WTC11 (cell line): ENCODE results near the gene CCDC92. TPM values are rescaled to one million over a fixed set of nuclear protein-coding genes. Genes with fewer than 3 reads are reported as not detected.

Source experiments
- ATAC-seq: fragments of 200-7000 bp; cut with Tn5 transposase; 2 replicates; pipeline ENCODE4 v1.10.0; 2021; ENCODE audit warnings: mild to moderate bottlenecking, moderate library complexity
- CTCF ChIA-PET: fragments of 300-600 bp; sonication (Branson Sonifier 250); formaldehyde crosslinking; loops from one replicate; lab custom pipeline; 2021; ENCODE audit warnings: antibody characterized with exemption; lab: Charles Lee
- POLR2A ChIA-PET: fragments of 350-600 bp; sonication (Branson Sonifier 250); formaldehyde crosslinking; loops from one replicate; lab custom pipeline; 2021; ENCODE audit warnings: antibody characterized with exemption; lab: Charles Lee
- DNase-seq: peaks from one replicate; pipeline ENCODE4 v3.0.0; 2021; ENCODE audit warnings: low spot score
- H3K27ac Mint-ChIP-seq: 2 replicates; pipeline ENCODE4 v1.8.0; 2021; ENCODE audit warnings: mixed read lengths
- H3K27me3 Mint-ChIP-seq: 2 replicates; pipeline ENCODE4 v1.8.0; 2021; ENCODE audit warnings: low read depth, mild to moderate bottlenecking, moderate library complexity, mixed read lengths
- H3K36me3 Mint-ChIP-seq: 2 replicates; pipeline ENCODE4 v1.8.0; 2021; ENCODE audit warnings: mixed read lengths
- H3K4me1 Mint-ChIP-seq: 2 replicates; pipeline ENCODE4 v1.8.0; 2022; ENCODE audit warnings: mixed read lengths
- H3K4me3 Mint-ChIP-seq: 2 replicates; pipeline ENCODE4 v1.8.0; 2021; ENCODE audit warnings: mild to moderate bottlenecking, moderate library complexity, mixed read lengths
- H3K9me3 Mint-ChIP-seq: 2 replicates; pipeline ENCODE4 v1.8.0; 2021; ENCODE audit warnings: mixed read lengths
- AFF4 ChIP-seq: sonication (generic); formaldehyde crosslinking; IDR thresholded peaks from 2 replicates; pipeline ENCODE4 v1.8.1; 2023; ENCODE audit warnings: mild to moderate bottlenecking, missing genetic modification reagents, borderline replicate concordance
- ATF6 ChIP-seq: sonication (generic); formaldehyde crosslinking; IDR thresholded peaks from 2 replicates; pipeline ENCODE4 v1.8.1; 2023; ENCODE audit warnings: mild to moderate bottlenecking, missing genetic modification reagents
- E2F1 ChIP-seq: sonication (generic); formaldehyde crosslinking; IDR thresholded peaks from 2 replicates; pipeline ENCODE4 v1.8.0; 2022; ENCODE audit warnings: mild to moderate bottlenecking, missing genetic modification reagents
- FOXP4 ChIP-seq: sonication (generic); formaldehyde crosslinking; IDR thresholded peaks from 2 replicates; pipeline ENCODE4 v1.8.0; 2022; ENCODE audit warnings: mild to moderate bottlenecking, missing genetic modification reagents
- GRHL2 ChIP-seq: fragments of 250-450 bp; sonication (Bioruptor Pico); IDR thresholded peaks from 2 replicates; pipeline ENCODE4 v1.8.0; 2022; ENCODE audit warnings: mild to moderate bottlenecking, moderate library complexity; ENCODE audit not compliant: insufficient replicate concordance, severe bottlenecking
- GTF2I ChIP-seq: fragments of 250-450 bp; sonication (Bioruptor Pico); conservative IDR thresholded peaks from 2 replicates; pipeline ENCODE4 v1.4.0; 2021; ENCODE audit warnings: mild to moderate bottlenecking
- NR1H2 ChIP-seq: sonication (generic); formaldehyde crosslinking; IDR thresholded peaks from 2 replicates; pipeline ENCODE4 v1.9.0; 2021; ENCODE audit warnings: mild to moderate bottlenecking, moderate library complexity, missing genetic modification reagents
- RORB ChIP-seq: fragments of 250-450 bp; sonication (Bioruptor Pico); IDR thresholded peaks from 2 replicates; pipeline ENCODE4 v1.9.0; 2021; ENCODE audit warnings: mild to moderate bottlenecking
- USF1 ChIP-seq: sonication (generic); formaldehyde crosslinking; IDR thresholded peaks from 2 replicates; pipeline ENCODE4 v1.8.0; 2022; ENCODE audit warnings: mild to moderate bottlenecking, missing genetic modification reagents
- ZMAT4 ChIP-seq: fragments of 250-450 bp; sonication (Bioruptor Pico); IDR thresholded peaks from 2 replicates; pipeline ENCODE4 v1.9.0; 2021; ENCODE audit warnings: mild to moderate bottlenecking
- ZNF121 ChIP-seq: sonication (generic); formaldehyde crosslinking; IDR thresholded peaks from 2 replicates; pipeline ENCODE4 v1.8.0; 2023; ENCODE audit warnings: missing genetic modification reagents
- ZNF138 ChIP-seq: sonication (generic); formaldehyde crosslinking; conservative IDR thresholded peaks from 2 replicates; pipeline ENCODE4 v1.8.1; 2022; ENCODE audit warnings: mild to moderate bottlenecking, moderate library complexity, missing genetic modification reagents
- ZNF219 ChIP-seq: sonication (generic); formaldehyde crosslinking; IDR thresholded peaks from 2 replicates; pipeline ENCODE4 v1.8.0; 2023; ENCODE audit warnings: missing genetic modification reagents, mild to moderate bottlenecking, borderline replicate concordance
- ZNF396 ChIP-seq: fragments of 250-450 bp; sonication (Bioruptor Pico); IDR thresholded peaks from 2 replicates; pipeline ENCODE4 v1.8.0; 2021; ENCODE audit warnings: mild to moderate bottlenecking, moderate library complexity, borderline replicate concordance
- total RNA-seq: library from RNA; stranded (reverse); gene quantifications from 3 replicates; pipeline ENCODE4 v1.2.3, GENCODE V29; 2021

CCDC92 gene
- total RNA-seq, 1 experiment from 2014 or later, result 2.7 TPM

GRCh38 chr12:123998344-123998990 lies 25.8 kb upstream of the CCDC92 start:
- CTCF ChIA-PET, result interaction anchor here (1.2 kb wide), 1 partner anchor 15 kb away, joined by 3 read pairs; no protein-coding TSS in a partner anchor
- Mint-ChIP-seq H3K36me3 (no peaks in the 10 kb centered on the region), H3K4me3 (no peak overlapping the region)

More at GRCh38 chr12:123998344-123998990, 25.8 kb upstream of the CCDC92 start:
- no peak overlapping the region for H3K27ac Mint-ChIP-seq
- H3K27me3 Mint-ChIP-seq, result no peaks in the 10 kb centered on the region
- H3K9me3 Mint-ChIP-seq, result no peaks in the 10 kb centered on the region
- ATAC-seq (no peak), DNase-seq (no peak)
- TF ChIP-seq ZNF219 (CRISPR knock-in tag) (no peak), GTF2I (no peak), RORB (CRISPR knock-in tag) (no peak), ZMAT4 (CRISPR knock-in tag) (no peak), GRHL2 (CRISPR knock-in tag) (no peak), FOXP4 (CRISPR knock-in tag) (no peak), ZNF138 (CRISPR knock-in tag) (no peak), NR1H2 (CRISPR knock-in tag) (no peak), ATF6 (no peak), E2F1 (CRISPR knock-in tag) (no peak), ZNF396 (CRISPR knock-in tag) (no peak), ZNF121 (no peak), USF1 (CRISPR knock-in tag) (no peak), AFF4 (no peak)
- POLR2A ChIA-PET, result no interaction called here
- peaks cover 23% of the 10 kb centered on the region for H3K4me1 Mint-ChIP-seq
